ENCODE data around the gene PTPRQ. TPM values are rescaled to one million over a fixed set of nuclear protein-coding genes. Genes with fewer than 3 reads are reported as not detected.

Gene PTPRQ
- total RNA-seq, 1 donor from 2014 or later: 0.64 TPM

GRCh38 chr12:80420075-80420474, 24.0 kb upstream of the PTPRQ start:
- no peak overlapping the region for H3K27ac ChIP-seq
- H3K9me3 ChIP-seq: no peaks in the 10 kb centered on the region
- TF ChIP-seq CTCF (IDR thresholded peaks at IDR 0.05): no peak
- no peaks in the 10 kb centered on the region for H3K4me1 ChIP-seq
- DNase-seq (ENCODE audit: low spot score in 2 of 2): no peak
- no peaks in the 10 kb centered on the region for H3K36me3 ChIP-seq
- H3K27me3 ChIP-seq: no peaks in the 10 kb centered on the region
- intact Hi-C loops (cut with DNase I): no loop called here
- H3K4me3 ChIP-seq: no peak overlapping the region

- intact Hi-C loops (cut with DNase I): no loop called here
- H3K27me3 ChIP-seq: no peaks in the 10 kb centered on the region
- H3K4me3 ChIP-seq: no peak overlapping the region
These were observed 21.5 kb upstream of the PTPRQ start for GRCh38 chr12:80422550-80422949.

GRCh38 chr12:80432061-80432460, 12.0 kb upstream of the PTPRQ start:
- no peaks in the 10 kb centered on the region for H3K9me3 ChIP-seq
- no peak for TF ChIP-seq CTCF (IDR thresholded peaks at IDR 0.05)
- H3K4me1 ChIP-seq: no peaks in the 10 kb centered on the region
- DNase-seq (ENCODE audit: low spot score in 2 of 2): no peak
- no peaks in the 10 kb centered on the region for H3K27me3 ChIP-seq
- no peak overlapping the region for H3K4me3 ChIP-seq
- intact Hi-C loops (cut with DNase I): no loop called here
- no peaks in the 10 kb centered on the region for H3K36me3 ChIP-seq
- no peak overlapping the region for H3K27ac ChIP-seq

More at GRCh38 chr12:80422550-80422949, 21.5 kb upstream of the PTPRQ start:
- Histone ChIP-seq H3K9me3 (no peaks in the 10 kb centered on the region), H3K4me1 (no peaks in the 10 kb centered on the region), H3K36me3 (no peaks in the 10 kb centered on the region), H3K27ac (no peak overlapping the region)
- TF ChIP-seq CTCF (IDR thresholded peaks at IDR 0.05): no peak
- DNase-seq (ENCODE audit: low spot score in 2 of 2): no peak

GRCh38 chr12:80441921-80442320, 2.1 kb upstream of the PTPRQ start:
- intact Hi-C loops (cut with DNase I): no loop called here
- no peak overlapping the region for H3K4me3 ChIP-seq
- no peak for DNase-seq (ENCODE audit: low spot score in 2 of 2)
- H3K27ac ChIP-seq: no peak overlapping the region
- H3K36me3 ChIP-seq: no peaks in the 10 kb centered on the region
- H3K4me1 ChIP-seq: peaks cover 5 to 12% of the 10 kb centered on the region in 2 donors
- H3K9me3 ChIP-seq: no peaks in the 10 kb centered on the region
- no peak for TF ChIP-seq CTCF (IDR thresholded peaks at IDR 0.05)
- no peaks in the 10 kb centered on the region for H3K27me3 ChIP-seq

GRCh38 chr12:80442426-80443222, 1.4 kb upstream of the PTPRQ start:
- no peaks in the 10 kb centered on the region for H3K9me3 ChIP-seq
- no peak overlapping the region for H3K4me3 ChIP-seq
- H3K36me3 ChIP-seq: no peaks in the 10 kb centered on the region
- intact Hi-C loops (cut with DNase I): no loop called here
- H3K27ac ChIP-seq: no peak overlapping the region
- peaks cover 5 to 12% of the 10 kb centered on the region in 2 donors for H3K4me1 ChIP-seq
- DNase-seq (ENCODE audit: low spot score in 2 of 2): no peak
- TF ChIP-seq CTCF (IDR thresholded peaks at IDR 0.05): no peak
- H3K27me3 ChIP-seq: no peaks in the 10 kb centered on the region

Measured in ascending aorta (tissue), 2 donors.